ENCODE results near the gene SPARC.

SPARC gene

GRCh38 chr5:151617841-151618710, 68.6 kb downstream of the SPARC start:
- H4K20me1 ChIP-seq, result no peaks in the 10 kb centered on the region
- H3K36me3 ChIP-seq, result no peaks in the 10 kb centered on the region
- no peak overlapping the region for H3K4me2 ChIP-seq
- no peak overlapping the region for H3K4me3 ChIP-seq
- no peaks in the 10 kb centered on the region for H3K9me3 ChIP-seq
- H3K27ac ChIP-seq, result no peak overlapping the region
- no peak for TF ChIP-seq Cebpa-rat (IDR thresholded peaks at IDR 0.05)
- H3K27me3 ChIP-seq, result no peaks in the 10 kb centered on the region; the same call in 1 of the 2 replicates
- H3K4me1 ChIP-seq, result peaks cover 17% of the 10 kb centered on the region
- no peak overlapping the region for H3K9ac ChIP-seq

- H3K4me1 ChIP-seq, result peaks cover 16% of the 10 kb centered on the region
- H3K9ac ChIP-seq, result no peak overlapping the region
- no peaks in the 10 kb centered on the region for H4K20me1 ChIP-seq
- H3K36me3 ChIP-seq, result no peaks in the 10 kb centered on the region
- no peaks in the 10 kb centered on the region; the same call in 1 of the 2 replicates for H3K27me3 ChIP-seq
- TF ChIP-seq Cebpa-rat (IDR thresholded peaks at IDR 0.05), result no peak
- H3K4me3 ChIP-seq, result no peak overlapping the region
- no peak overlapping the region for H3K4me2 ChIP-seq
- no peak overlapping the region for H3K27ac ChIP-seq
- H3K9me3 ChIP-seq, result no peaks in the 10 kb centered on the region
These were observed 69.3 kb downstream of the SPARC start for GRCh38 chr5:151617383-151617840.

GRCh38 chr5:151615431-151615830, 71.3 kb downstream of the SPARC start:
- H3K9me3 ChIP-seq, result no peaks in the 10 kb centered on the region

GRCh38 chr5:151614565-151614964, 72.2 kb downstream of the SPARC start:
- H3K36me3 ChIP-seq, result no peaks in the 10 kb centered on the region
- no peak overlapping the region for H3K9ac ChIP-seq
- no peaks in the 10 kb centered on the region for H3K27me3 ChIP-seq
- no peaks in the 10 kb centered on the region for H4K20me1 ChIP-seq
- no peak overlapping the region for H3K4me3 ChIP-seq
- no peak overlapping the region for H3K4me2 ChIP-seq
- H3K9me3 ChIP-seq, result no peaks in the 10 kb centered on the region
- H3K27ac ChIP-seq, result no peak overlapping the region
- TF ChIP-seq Cebpa-rat (IDR thresholded peaks at IDR 0.05), result no peak
- peaks cover 7% of the 10 kb centered on the region; the same call in 1 of the 2 replicates for H3K4me1 ChIP-seq

More at GRCh38 chr5:151615431-151615830, 71.3 kb downstream of the SPARC start:
- Histone ChIP-seq H3K4me3 (no peak overlapping the region), H3K36me3 (no peaks in the 10 kb centered on the region), H4K20me1 (no peaks in the 10 kb centered on the region), H3K27me3 (no peaks in the 10 kb centered on the region), H3K4me1 (peaks cover 11% of the 10 kb centered on the region), H3K9ac (no peak overlapping the region), H3K4me2 (no peak overlapping the region), H3K27ac (no peak overlapping the region)
- no peak for TF ChIP-seq Cebpa-rat (IDR thresholded peaks at IDR 0.05)

- Histone ChIP-seq H4K20me1 (no peaks in the 10 kb centered on the region), H3K27ac (no peak overlapping the region), H3K27me3 (no peaks in the 10 kb centered on the region), H3K9ac (no peak overlapping the region), H3K4me3 (no peak overlapping the region), H3K36me3 (no peaks in the 10 kb centered on the region), H3K9me3 (no peaks in the 10 kb centered on the region), H3K4me1 (peaks cover 7% of the 10 kb centered on the region; the same call in 1 of the 2 replicates), H3K4me2 (peak overlapping the region; percentile 27; the same call in 1 of the 2 replicates)
- TF ChIP-seq Cebpa-rat (IDR thresholded peaks at IDR 0.05), result no peak
These were observed 73.9 kb downstream of the SPARC start for GRCh38 chr5:151612689-151613427.

- TF ChIP-seq Cebpa-rat (IDR thresholded peaks at IDR 0.05), result no peak
- Histone ChIP-seq H3K4me3 (no peak overlapping the region), H3K4me1 (peaks cover 7% of the 10 kb centered on the region; the same call in 1 of the 2 replicates), H3K4me2 (no peak overlapping the region), H4K20me1 (no peaks in the 10 kb centered on the region), H3K27me3 (no peaks in the 10 kb centered on the region), H3K9me3 (no peaks in the 10 kb centered on the region), H3K27ac (no peak overlapping the region), H3K9ac (no peak overlapping the region), H3K36me3 (no peaks in the 10 kb centered on the region)
These were observed 75.5 kb downstream of the SPARC start for GRCh38 chr5:151611127-151611775.
